HepG2 (cell line): Measurements from ENCODE around the gene ANKHD1. TPM values are rescaled to one million over a fixed set of nuclear protein-coding genes. Genes with fewer than 3 reads are reported as not detected.

ENCODE experiments used
- HNF1A ChIP-seq, 2 experiments: sonication (generic) in 1 of 2; formaldehyde crosslinking in 1 of 2; IDR thresholded peaks; 2 replicates each; pipeline versions ENCODE4 v1.4.0 to v1.6.1; 2016 to 2020; ENCODE audit warnings: borderline replicate concordance in 1 of 2, low read depth in 1 of 2, mild to moderate bottlenecking in 1 of 2, missing genetic modification reagents in 1 of 2
- HOXA5 ChIP-seq: sonication (generic); formaldehyde crosslinking; IDR thresholded peaks from 2 replicates; pipeline ENCODE4 v1.4.0; 2020; ENCODE audit warnings: missing genetic modification reagents
- MAFF ChIP-seq: IDR thresholded peaks from 2 replicates; pipeline ENCODE4 v1.6.1; 2011; ENCODE audit warnings: low read depth, low read length, improper control_type of control experiment
- RARG ChIP-seq: sonication (generic); formaldehyde crosslinking; IDR thresholded peaks from 2 replicates; pipeline ENCODE4 v1.4.0; 2020; ENCODE audit warnings: low read depth, mild to moderate bottlenecking, missing genetic modification reagents
- REST ChIP-seq, 2 experiments: IDR thresholded peaks; 2 replicates each; pipeline ENCODE4 v1.6.1; 2011 to 2012; ENCODE audit warnings: low read length in 2 of 2, borderline replicate concordance in 1 of 2, low read depth in 1 of 2, mild to moderate bottlenecking in 1 of 2, moderate library complexity in 1 of 2
- RFXAP ChIP-seq: sonication (generic); formaldehyde crosslinking; IDR thresholded peaks from 2 replicates; pipeline ENCODE4 v1.4.0; 2020; ENCODE audit warnings: missing genetic modification reagents, borderline replicate concordance
- ZBTB21 ChIP-seq: sonication (generic); formaldehyde crosslinking; IDR thresholded peaks from 2 replicates; pipeline ENCODE4 v1.4.0; 2020; ENCODE audit warnings: missing genetic modification reagents
- polyA plus RNA-seq, 8 experiments: library from polyadenylated mRNA; depleted of rRNA in 3 of 8; stranded (reverse) in 7 of 8; unstranded in 1 of 8; fragments of >200 nt; fragmentation: Illumina TruSeq in 4 of 8; extraction: Trizol in 4 of 8; gene quantifications; 2 replicates each; pipeline versions ENCODE4 v1.2.1 to v1.2.3, GENCODE V29; 2011 to 2016; ENCODE audit warnings: low read depth in 4 of 8, missing spikeins in 1 of 8, mixed read lengths in 1 of 8; ENCODE audit not compliant: insufficient read depth in 1 of 8
- total RNA-seq, 5 experiments: library from RNA; depleted of rRNA; stranded (reverse); fragments of >200 nt; fragmentation: Illumina TruSeq; extraction: Trizol; gene quantifications; 2 replicates each; pipeline ENCODE4 v1.2.3, GENCODE V29; 2016; ENCODE audit warnings: low read depth in 1 of 5
- TF ChIP-seq, protein P1 (sequence below), 2 experiments: fragments of 450-650 bp in 1 of 2; sonication (generic) in 1 of 2; formaldehyde crosslinking in 1 of 2; IDR thresholded peaks; 2 replicates each; pipeline versions ENCODE4 v1.6.1 to v1.8.0; 2016 to 2022; ENCODE audit warnings: antibody characterized with exemption in 1 of 2, mild to moderate bottlenecking in 1 of 2, missing genetic modification reagents in 1 of 2

Gene ANKHD1
- total and polyA plus RNA-seq, 2 of the 13 experiments (the other 11 are each of a cell fraction or from before 2014, with no cell fraction given), result 69.9 to 82.0 TPM

DNA sequence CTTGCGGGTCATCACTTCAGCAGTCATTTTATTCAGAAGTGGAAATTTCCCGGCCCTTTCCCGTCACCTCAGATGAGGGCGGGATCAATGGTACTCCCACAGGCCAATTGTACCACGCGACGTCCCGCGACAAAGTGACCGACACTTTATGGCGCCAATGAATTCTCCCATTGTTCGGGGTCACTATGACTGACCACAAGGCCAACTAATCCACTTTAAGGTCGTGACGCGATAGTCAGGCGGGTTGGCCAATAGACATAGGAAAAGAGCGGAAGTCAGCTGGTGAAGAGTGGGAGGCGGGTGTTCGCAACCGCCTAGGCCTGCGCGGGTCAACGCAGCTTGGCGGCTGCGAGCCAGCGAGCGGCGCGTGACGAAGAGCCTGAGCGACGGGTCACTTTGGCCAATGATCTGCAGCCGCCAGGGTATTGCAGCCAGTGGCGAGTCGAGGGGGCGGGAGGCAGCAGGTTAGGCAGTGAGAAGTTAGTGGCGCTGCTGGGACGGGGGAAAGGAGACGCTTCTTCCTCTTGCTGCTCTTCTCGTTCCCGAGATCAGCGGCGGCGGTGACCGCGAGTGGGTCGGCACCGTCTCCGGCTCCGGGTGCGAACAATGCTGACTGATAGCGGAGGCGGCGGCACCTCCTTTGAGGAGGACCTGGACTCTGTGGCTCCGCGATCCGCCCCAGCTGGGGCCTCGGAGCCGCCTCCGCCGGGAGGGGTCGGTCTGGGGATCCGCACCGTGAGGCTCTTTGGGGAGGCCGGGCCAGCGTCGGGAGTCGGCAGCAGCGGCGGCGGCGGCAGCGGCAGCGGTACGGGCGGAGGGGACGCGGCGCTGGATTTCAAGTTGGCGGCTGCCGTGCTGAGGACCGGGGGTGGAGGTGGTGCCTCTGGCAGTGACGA, at the start of gene ANKHD1 (continued):
- TF ChIP-seq, protein P1, sequence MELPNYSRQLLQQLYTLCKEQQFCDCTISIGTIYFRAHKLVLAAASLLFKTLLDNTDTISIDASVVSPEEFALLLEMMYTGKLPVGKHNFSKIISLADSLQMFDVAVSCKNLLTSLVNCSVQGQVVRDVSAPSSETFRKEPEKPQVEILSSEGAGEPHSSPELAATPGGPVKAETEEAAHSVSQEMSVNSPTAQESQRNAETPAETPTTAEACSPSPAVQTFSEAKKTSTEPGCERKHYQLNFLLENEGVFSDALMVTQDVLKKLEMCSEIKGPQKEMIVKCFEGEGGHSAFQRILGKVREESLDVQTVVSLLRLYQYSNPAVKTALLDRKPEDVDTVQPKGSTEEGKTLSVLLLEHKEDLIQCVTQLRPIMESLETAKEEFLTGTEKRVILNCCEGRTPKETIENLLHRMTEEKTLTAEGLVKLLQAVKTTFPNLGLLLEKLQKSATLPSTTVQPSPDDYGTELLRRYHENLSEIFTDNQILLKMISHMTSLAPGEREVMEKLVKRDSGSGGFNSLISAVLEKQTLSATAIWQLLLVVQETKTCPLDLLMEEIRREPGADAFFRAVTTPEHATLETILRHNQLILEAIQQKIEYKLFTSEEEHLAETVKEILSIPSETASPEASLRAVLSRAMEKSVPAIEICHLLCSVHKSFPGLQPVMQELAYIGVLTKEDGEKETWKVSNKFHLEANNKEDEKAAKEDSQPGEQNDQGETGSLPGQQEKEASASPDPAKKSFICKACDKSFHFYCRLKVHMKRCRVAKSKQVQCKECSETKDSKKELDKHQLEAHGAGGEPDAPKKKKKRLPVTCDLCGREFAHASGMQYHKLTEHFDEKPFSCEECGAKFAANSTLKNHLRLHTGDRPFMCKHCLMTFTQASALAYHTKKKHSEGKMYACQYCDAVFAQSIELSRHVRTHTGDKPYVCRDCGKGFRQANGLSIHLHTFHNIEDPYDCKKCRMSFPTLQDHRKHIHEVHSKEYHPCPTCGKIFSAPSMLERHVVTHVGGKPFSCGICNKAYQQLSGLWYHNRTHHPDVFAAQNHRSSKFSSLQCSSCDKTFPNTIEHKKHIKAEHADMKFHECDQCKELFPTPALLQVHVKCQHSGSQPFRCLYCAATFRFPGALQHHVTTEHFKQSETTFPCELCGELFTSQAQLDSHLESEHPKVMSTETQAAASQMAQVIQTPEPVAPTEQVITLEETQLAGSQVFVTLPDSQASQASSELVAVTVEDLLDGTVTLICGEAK (IDR thresholded peaks at IDR 0.05), result peak; percentile 60
- TF ChIP-seq, protein P1 (CRISPR knock-in tag; IDR thresholded peaks at IDR 0.05), result no peak; the same call in 1 of the 2 replicates
- TF ChIP-seq MAFF, result no peak
- TF ChIP-seq HOXA5 (CRISPR knock-in tag), result peak; percentile 35; the same call in 1 of the 2 replicates
- TF ChIP-seq ZBTB21 (CRISPR knock-in tag), result no peak; the same call in 1 of the 2 replicates
- TF ChIP-seq RFXAP, result peak; percentile 56; the same call in 1 of the 2 replicates
- peak; percentile 45; the same call in 1 of the 2 replicates for TF ChIP-seq HNF1A (IDR thresholded peaks at IDR 0.05; ENCODE audit: low read depth)
- TF ChIP-seq HNF1A (CRISPR knock-in tag; IDR thresholded peaks at IDR 0.05; ENCODE audit: borderline replicate concordance), result peak; percentile 71; the same call in 1 of the 2 replicates
- 0 out of 2 replicates have a peak, but pooled peaks have one; percentile 59 for TF ChIP-seq RARG (CRISPR knock-in tag)
- TF ChIP-seq REST (IDR thresholded peaks at IDR 0.05; ENCODE audit: borderline replicate concordance in 1 of 2, low read depth in 1 of 2, low read length in 2 of 2), result 0 out of 4 replicates have a peak, but pooled peaks of 1 of the 2 experiments have one; percentile 42
